K562 (cell line): ENCODE data around the gene SLC12A6. TPM values are rescaled to one million over a fixed set of nuclear protein-coding genes. Genes with fewer than 3 reads are reported as not detected.

Source experiments
- ATF2 ChIP-seq: sonication (generic); formaldehyde crosslinking; IDR thresholded peaks from 2 replicates; pipeline ENCODE4 v1.8.1; 2022; ENCODE audit warnings: missing genetic modification reagents
- BRCA1 ChIP-seq, 2 experiments: fragments of 450-650 bp in 1 of 2; sonication (generic) in 1 of 2; formaldehyde crosslinking in 1 of 2; IDR thresholded peaks; 2 replicates each; pipeline versions ENCODE4 v1.5.0 to v1.6.1; 2017 to 2020; ENCODE audit warnings: mild to moderate bottlenecking in 1 of 2, missing genetic modification reagents in 1 of 2
- CBFA2T3 ChIP-seq: fragments of 450-650 bp; IDR thresholded peaks from 2 replicates; pipeline ENCODE4 v1.6.1; 2017
- DDX20 ChIP-seq: fragments of 450-650 bp; IDR thresholded peaks from 2 replicates; pipeline ENCODE4 v1.6.1; 2016; ENCODE audit warnings: missing genetic modification characterization, low read depth, mild to moderate bottlenecking, missing compliant biosample characterization, moderate library complexity
- KAT8 ChIP-seq: fragments of 450-650 bp; IDR thresholded peaks from 2 replicates; pipeline ENCODE4 v1.6.1; 2016; ENCODE audit warnings: low read depth, mild to moderate bottlenecking
- MCM2 ChIP-seq: fragments of 450-650 bp; IDR thresholded peaks from 2 replicates; pipeline ENCODE4 v1.6.1; 2017; ENCODE audit warnings: low read depth, mild to moderate bottlenecking
- MTA1 ChIP-seq: fragments of 450-650 bp; IDR thresholded peaks from 2 replicates; pipeline ENCODE4 v1.6.1; 2017; ENCODE audit warnings: borderline replicate concordance
- MYC ChIP-seq, 2 experiments: fragments of 250-450 bp in 1 of 2; sonication (Bioruptor Pico) in 1 of 2; IDR thresholded peaks; 2 replicates each; pipeline versions ENCODE4 v1.5.1 to v1.6.1; 2012 to 2021; ENCODE audit warnings: low read depth in 2 of 2, borderline replicate concordance in 1 of 2, improper control_type of control experiment in 1 of 2, low read length in 1 of 2, mild to moderate bottlenecking in 1 of 2, moderate library complexity in 1 of 2
- NFYB ChIP-seq: IDR thresholded peaks from 2 replicates; pipeline ENCODE4 v1.6.1; 2011; ENCODE audit warnings: mild to moderate bottlenecking, moderate library complexity; ENCODE audit not compliant: insufficient read length; ENCODE audit errors: extremely low read depth
- PATZ1 ChIP-seq: fragments of 250-450 bp; sonication (Bioruptor Pico); IDR thresholded peaks from 2 replicates; pipeline ENCODE4 v1.5.0; 2020; ENCODE audit warnings: mild to moderate bottlenecking, borderline replicate concordance
- PHB2 ChIP-seq: fragments of 450-650 bp; IDR thresholded peaks from 2 replicates; pipeline ENCODE4 v1.6.1; 2017; ENCODE audit warnings: low read depth
- POLR2A ChIP-seq: fragments of 450-650 bp; conservative IDR thresholded peaks from 2 replicates; pipeline ENCODE4 v1.6.1; 2016
- RBM34 ChIP-seq: fragments of 200-400 bp; formaldehyde crosslinking; IDR thresholded peaks from 2 replicates; pipeline ENCODE4 v1.6.1; 2018; ENCODE audit warnings: low read length, borderline replicate concordance; ENCODE audit not compliant: insufficient read depth
- SRSF3 ChIP-seq: fragments of 200-400 bp; formaldehyde crosslinking; IDR thresholded peaks from 2 replicates; pipeline ENCODE4 v1.6.1; 2016; ENCODE audit warnings: mild to moderate bottlenecking, low read length, moderate library complexity; ENCODE audit not compliant: insufficient read depth
- ZNF140 ChIP-seq: fragments of 250-450 bp; sonication (Bioruptor Pico); IDR thresholded peaks from 2 replicates; pipeline ENCODE4 v1.8.0; 2021; ENCODE audit warnings: moderate library complexity, mild to moderate bottlenecking, inconsistent platforms
- polyA plus RNA-seq, 8 experiments: library from polyadenylated mRNA; depleted of rRNA in 4 of 8; stranded (reverse) in 5 of 8; unstranded in 3 of 8; fragments of >200 nt; fragmentation: Nextera tagmentation in 2 of 8; fragmentation: Illumina TruSeq in 1 of 8; extraction: Ambion mirVana in 2 of 8; extraction: Trizol in 1 of 8; gene quantifications; 2 replicates each; pipeline versions ENCODE4 v1.2.1 to v1.2.3, GENCODE V29; 2011 to 2014; ENCODE audit warnings: inconsistent platforms in 1 of 8, missing spikeins in 1 of 8
- total RNA-seq, 7 experiments: library from RNA; depleted of rRNA in 6 of 7; stranded (reverse); fragments of >200 nt in 6 of 7; fragmentation: Illumina TruSeq in 2 of 7; extraction: Trizol in 2 of 7; gene quantifications; 2 replicates each; pipeline versions ENCODE4 v1.2.1 to v1.2.3, GENCODE V29; 2011 to 2021; ENCODE audit warnings: low replicate concordance in 1 of 7
- TF ChIP-seq, protein P1 (sequence below), 2 experiments: fragments of 450-650 bp in 1 of 2; sonication (generic) in 1 of 2; formaldehyde crosslinking in 1 of 2; IDR thresholded peaks in 1 of 2; conservative IDR thresholded peaks in 1 of 2; 2 replicates each; pipeline versions ENCODE4 v1.6.1 to v1.8.1; 2016 to 2023; ENCODE audit warnings: mild to moderate bottlenecking in 2 of 2, moderate library complexity in 2 of 2, inconsistent platforms in 1 of 2, missing genetic modification reagents in 1 of 2

Gene SLC12A6
- total and polyA plus RNA-seq, 9 of the 15 experiments (the other 6 are each of a cell fraction or from before 2014, with no cell fraction given): 1.4 to 16.4 (median 6.7) TPM

- TF ChIP-seq KAT8 (no peak), NFYB (no peak), CBFA2T3 (0 out of 2 replicates have a peak, but pooled peaks have one; percentile 5), MYC (IDR thresholded peaks at IDR 0.05; ENCODE audit: low read depth, low read length) (peak; percentile 41; the same call in 1 of the 2 replicates), MYC (CRISPR knock-in tag; IDR thresholded peaks at IDR 0.05; ENCODE audit: borderline replicate concordance, low read depth) (no peak), RBM34 (no peak), MCM2 (no peak), SRSF3 (no peak), DDX20 (tag) (no peak), BRCA1 (IDR thresholded peaks at IDR 0.05) (no peak), BRCA1 (CRISPR knock-in tag; IDR thresholded peaks at IDR 0.05) (no peak), ATF2 (no peak), PATZ1 (CRISPR knock-in tag) (no peak), ZNF140 (CRISPR knock-in tag) (no peak), POLR2A (peak; percentile 56; the same call in 1 of the 2 replicates), MTA1 (no peak), PHB2 (no peak)
- TF ChIP-seq, protein P1, sequence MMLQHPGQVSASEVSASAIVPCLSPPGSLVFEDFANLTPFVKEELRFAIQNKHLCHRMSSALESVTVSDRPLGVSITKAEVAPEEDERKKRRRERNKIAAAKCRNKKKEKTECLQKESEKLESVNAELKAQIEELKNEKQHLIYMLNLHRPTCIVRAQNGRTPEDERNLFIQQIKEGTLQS (IDR thresholded peaks at IDR 0.05): no peak
- TF ChIP-seq, protein P1 (CRISPR knock-in tag; conservative IDR thresholded peaks at IDR 0.05): 0 out of 2 replicates have a peak, but pooled peaks have one; percentile 73
Observed at GRCh38 chr15:34337557-34338306, at the start of gene SLC12A6 (continued).
